ENCODE measurements around the gene YWHAG.

Gene YWHAG

GRCh38 chr7:76301000-76301399, 57.8 kb downstream of the YWHAG start:
- TF ChIP-seq NFIC (IDR thresholded peaks at IDR 0.05): no peak
- no peak for TF ChIP-seq CEBPB (IDR thresholded peaks at IDR 0.05)
- TF ChIP-seq, protein P1, sequence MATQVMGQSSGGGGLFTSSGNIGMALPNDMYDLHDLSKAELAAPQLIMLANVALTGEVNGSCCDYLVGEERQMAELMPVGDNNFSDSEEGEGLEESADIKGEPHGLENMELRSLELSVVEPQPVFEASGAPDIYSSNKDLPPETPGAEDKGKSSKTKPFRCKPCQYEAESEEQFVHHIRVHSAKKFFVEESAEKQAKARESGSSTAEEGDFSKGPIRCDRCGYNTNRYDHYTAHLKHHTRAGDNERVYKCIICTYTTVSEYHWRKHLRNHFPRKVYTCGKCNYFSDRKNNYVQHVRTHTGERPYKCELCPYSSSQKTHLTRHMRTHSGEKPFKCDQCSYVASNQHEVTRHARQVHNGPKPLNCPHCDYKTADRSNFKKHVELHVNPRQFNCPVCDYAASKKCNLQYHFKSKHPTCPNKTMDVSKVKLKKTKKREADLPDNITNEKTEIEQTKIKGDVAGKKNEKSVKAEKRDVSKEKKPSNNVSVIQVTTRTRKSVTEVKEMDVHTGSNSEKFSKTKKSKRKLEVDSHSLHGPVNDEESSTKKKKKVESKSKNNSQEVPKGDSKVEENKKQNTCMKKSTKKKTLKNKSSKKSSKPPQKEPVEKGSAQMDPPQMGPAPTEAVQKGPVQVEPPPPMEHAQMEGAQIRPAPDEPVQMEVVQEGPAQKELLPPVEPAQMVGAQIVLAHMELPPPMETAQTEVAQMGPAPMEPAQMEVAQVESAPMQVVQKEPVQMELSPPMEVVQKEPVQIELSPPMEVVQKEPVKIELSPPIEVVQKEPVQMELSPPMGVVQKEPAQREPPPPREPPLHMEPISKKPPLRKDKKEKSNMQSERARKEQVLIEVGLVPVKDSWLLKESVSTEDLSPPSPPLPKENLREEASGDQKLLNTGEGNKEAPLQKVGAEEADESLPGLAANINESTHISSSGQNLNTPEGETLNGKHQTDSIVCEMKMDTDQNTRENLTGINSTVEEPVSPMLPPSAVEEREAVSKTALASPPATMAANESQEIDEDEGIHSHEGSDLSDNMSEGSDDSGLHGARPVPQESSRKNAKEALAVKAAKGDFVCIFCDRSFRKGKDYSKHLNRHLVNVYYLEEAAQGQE (IDR thresholded peaks at IDR 0.05; ENCODE audit: low read depth): no peak
- no peak for TF ChIP-seq CREB1 (IDR thresholded peaks at IDR 0.05; ENCODE audit: low read depth)

GRCh38 chr7:76300166-76300731, 58.5 kb downstream of the YWHAG start:
- peak; percentile 69; the same call in 1 of the 2 replicates for TF ChIP-seq EP300 (IDR thresholded peaks at IDR 0.05; ENCODE audit: borderline replicate concordance)
- TF ChIP-seq CEBPB (IDR thresholded peaks at IDR 0.05): peak; percentile 86
- TF ChIP-seq, protein P2, sequence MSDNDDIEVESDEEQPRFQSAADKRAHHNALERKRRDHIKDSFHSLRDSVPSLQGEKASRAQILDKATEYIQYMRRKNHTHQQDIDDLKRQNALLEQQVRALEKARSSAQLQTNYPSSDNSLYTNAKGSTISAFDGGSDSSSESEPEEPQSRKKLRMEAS (IDR thresholded peaks at IDR 0.05): no peak
- no peak for TF ChIP-seq YY1 (IDR thresholded peaks at IDR 0.05; ENCODE audit: low read depth)
- peak; percentile 93 for TF ChIP-seq NFIC (IDR thresholded peaks at IDR 0.05)
- peak; percentile 92 for TF ChIP-seq TEAD4 (IDR thresholded peaks at IDR 0.05)
- peak; percentile 74 for TF ChIP-seq TCF12 (IDR thresholded peaks at IDR 0.05; ENCODE audit: low read depth)
- 0 out of 2 replicates have a peak, but pooled peaks have one; percentile 23 for TF ChIP-seq CREB1 (IDR thresholded peaks at IDR 0.05; ENCODE audit: low read depth)
- TF ChIP-seq TAF1 (IDR thresholded peaks at IDR 0.05; ENCODE audit: low read depth): no peak

GRCh38 chr7:76296743-76297740, 61.7 kb downstream of the YWHAG start:
- TF ChIP-seq TCF12 (IDR thresholded peaks at IDR 0.05; ENCODE audit: low read depth) (peak; percentile 42; the same call in 1 of the 2 replicates), YY1 (IDR thresholded peaks at IDR 0.05; ENCODE audit: low read depth) (no peak), EP300 (IDR thresholded peaks at IDR 0.05; ENCODE audit: borderline replicate concordance) (0 out of 2 replicates have a peak, but pooled peaks have one; percentile 45), CEBPB (IDR thresholded peaks at IDR 0.05) (peak; percentile 92)
- TF ChIP-seq, protein P3, sequence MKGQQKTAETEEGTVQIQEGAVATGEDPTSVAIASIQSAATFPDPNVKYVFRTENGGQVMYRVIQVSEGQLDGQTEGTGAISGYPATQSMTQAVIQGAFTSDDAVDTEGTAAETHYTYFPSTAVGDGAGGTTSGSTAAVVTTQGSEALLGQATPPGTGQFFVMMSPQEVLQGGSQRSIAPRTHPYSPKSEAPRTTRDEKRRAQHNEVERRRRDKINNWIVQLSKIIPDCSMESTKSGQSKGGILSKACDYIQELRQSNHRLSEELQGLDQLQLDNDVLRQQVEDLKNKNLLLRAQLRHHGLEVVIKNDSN (IDR thresholded peaks at IDR 0.05): no peak

DNA sequence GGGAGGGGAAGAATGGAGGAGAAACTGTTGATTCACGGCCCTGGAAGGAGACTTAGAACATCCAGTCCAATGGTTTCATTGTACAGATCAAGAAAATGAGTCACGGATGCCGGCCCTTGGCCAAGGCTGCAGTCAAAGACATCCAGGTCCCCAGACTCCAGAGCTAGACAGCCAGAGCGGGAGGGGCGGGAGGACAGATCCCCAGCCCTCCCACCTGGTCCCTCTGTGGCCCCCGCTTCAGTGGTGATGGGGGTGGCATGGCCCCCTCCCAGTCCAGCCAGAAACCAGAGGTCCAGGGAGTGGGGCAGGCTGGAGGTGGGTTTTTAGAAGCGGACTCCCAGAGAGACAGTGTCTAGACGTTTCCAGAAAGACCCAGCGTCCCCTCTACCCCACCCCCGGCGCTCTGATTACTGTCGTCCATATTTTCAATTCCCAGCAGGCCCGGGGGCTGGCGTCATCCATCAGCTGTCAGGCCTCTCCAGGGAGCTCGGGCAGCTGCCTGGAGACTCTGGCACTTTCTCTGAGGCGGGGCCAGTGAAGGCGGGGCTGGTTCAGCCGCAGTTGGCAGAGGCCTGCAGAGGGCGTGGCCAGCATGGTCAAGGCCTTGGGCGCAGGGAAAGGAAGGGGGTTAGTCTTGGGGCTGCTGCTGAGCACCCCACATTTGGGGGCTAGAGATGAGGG, 64.3 kb downstream of the YWHAG start:
- peak; percentile 77; the same call in 1 of the 2 replicates for TF ChIP-seq ZBTB7A (IDR thresholded peaks at IDR 0.05; ENCODE audit: low read depth)
- TF ChIP-seq, protein P1 (IDR thresholded peaks at IDR 0.05; ENCODE audit: low read depth): no peak
- peak; percentile 61; the same call in 1 of the 2 replicates for TF ChIP-seq TAF1 (IDR thresholded peaks at IDR 0.05; ENCODE audit: low read depth)
- TF ChIP-seq EGR1 (IDR thresholded peaks at IDR 0.05): no peak
- TF ChIP-seq, protein P3 (IDR thresholded peaks at IDR 0.05): peak; percentile 36; the same call in 1 of the 2 replicates
- TF ChIP-seq TEAD4 (IDR thresholded peaks at IDR 0.05): peak; percentile 60; the same call in 1 of the 2 replicates
- TF ChIP-seq RAD21 (IDR thresholded peaks at IDR 0.05; ENCODE audit: low read depth): no peak; the same call in 1 of the 2 replicates
- TF ChIP-seq TCF12 (IDR thresholded peaks at IDR 0.05; ENCODE audit: low read depth): peak; percentile 85
- no peak; the same call in 1 of the 2 replicates for TF ChIP-seq CEBPB (IDR thresholded peaks at IDR 0.05)
- peak; percentile 81 for TF ChIP-seq NFIC (IDR thresholded peaks at IDR 0.05)
- TF ChIP-seq, protein P2 (IDR thresholded peaks at IDR 0.05): peak; percentile 75
- no peak; the same call in 1 of the 2 replicates for TF ChIP-seq EP300 (IDR thresholded peaks at IDR 0.05; ENCODE audit: borderline replicate concordance)
- TF ChIP-seq YY1 (IDR thresholded peaks at IDR 0.05; ENCODE audit: low read depth): peak; percentile 84
- TF ChIP-seq FOXM1 (IDR thresholded peaks at IDR 0.05; ENCODE audit: borderline replicate concordance, low read depth): no peak
- peak; percentile 54; the same call in 1 of the 2 replicates for TF ChIP-seq CREB1 (IDR thresholded peaks at IDR 0.05; ENCODE audit: low read depth)

DNA sequence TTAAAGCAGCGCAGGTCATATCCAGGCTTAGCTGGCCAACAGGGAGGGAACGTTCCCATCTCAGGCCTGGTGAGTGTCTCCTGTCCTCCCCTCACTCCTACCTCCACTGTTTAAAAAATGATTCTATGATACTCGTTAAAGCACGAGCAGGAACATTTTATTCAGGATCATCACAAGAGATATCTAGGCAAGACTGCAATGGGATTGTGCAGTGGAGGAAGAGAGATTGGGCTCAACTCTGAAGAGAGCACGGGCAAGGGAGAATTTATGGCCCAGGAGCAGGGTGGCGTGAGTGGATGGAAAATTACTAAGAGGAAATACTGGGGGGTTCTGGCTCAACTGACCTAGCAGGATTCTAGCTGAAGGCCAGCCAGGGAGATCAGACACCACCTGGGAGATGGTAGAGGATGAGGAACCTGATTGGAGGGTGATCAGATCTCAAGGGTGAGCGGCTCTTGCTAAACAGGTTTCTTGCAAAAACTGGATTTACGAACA, 65.3 kb downstream of the YWHAG start:
- TF ChIP-seq, protein P1 (IDR thresholded peaks at IDR 0.05; ENCODE audit: low read depth): no peak
- TF ChIP-seq EGR1 (IDR thresholded peaks at IDR 0.05): no peak
- no peak for TF ChIP-seq EP300 (IDR thresholded peaks at IDR 0.05; ENCODE audit: borderline replicate concordance)
- TF ChIP-seq, protein P3 (IDR thresholded peaks at IDR 0.05): no peak
- TF ChIP-seq TCF12 (IDR thresholded peaks at IDR 0.05; ENCODE audit: low read depth): no peak
- no peak for TF ChIP-seq TEAD4 (IDR thresholded peaks at IDR 0.05)
- TF ChIP-seq YY1 (IDR thresholded peaks at IDR 0.05; ENCODE audit: low read depth): no peak
- TF ChIP-seq, protein P2 (IDR thresholded peaks at IDR 0.05): no peak
- TF ChIP-seq FOXM1 (IDR thresholded peaks at IDR 0.05; ENCODE audit: borderline replicate concordance, low read depth): no peak
- no peak for TF ChIP-seq ZBTB7A (IDR thresholded peaks at IDR 0.05; ENCODE audit: low read depth)
- no peak for TF ChIP-seq CEBPB (IDR thresholded peaks at IDR 0.05)
- TF ChIP-seq NFIC (IDR thresholded peaks at IDR 0.05): no peak
